ENCODE results near the gene HDAC10.

The HDAC10 gene

DNA sequence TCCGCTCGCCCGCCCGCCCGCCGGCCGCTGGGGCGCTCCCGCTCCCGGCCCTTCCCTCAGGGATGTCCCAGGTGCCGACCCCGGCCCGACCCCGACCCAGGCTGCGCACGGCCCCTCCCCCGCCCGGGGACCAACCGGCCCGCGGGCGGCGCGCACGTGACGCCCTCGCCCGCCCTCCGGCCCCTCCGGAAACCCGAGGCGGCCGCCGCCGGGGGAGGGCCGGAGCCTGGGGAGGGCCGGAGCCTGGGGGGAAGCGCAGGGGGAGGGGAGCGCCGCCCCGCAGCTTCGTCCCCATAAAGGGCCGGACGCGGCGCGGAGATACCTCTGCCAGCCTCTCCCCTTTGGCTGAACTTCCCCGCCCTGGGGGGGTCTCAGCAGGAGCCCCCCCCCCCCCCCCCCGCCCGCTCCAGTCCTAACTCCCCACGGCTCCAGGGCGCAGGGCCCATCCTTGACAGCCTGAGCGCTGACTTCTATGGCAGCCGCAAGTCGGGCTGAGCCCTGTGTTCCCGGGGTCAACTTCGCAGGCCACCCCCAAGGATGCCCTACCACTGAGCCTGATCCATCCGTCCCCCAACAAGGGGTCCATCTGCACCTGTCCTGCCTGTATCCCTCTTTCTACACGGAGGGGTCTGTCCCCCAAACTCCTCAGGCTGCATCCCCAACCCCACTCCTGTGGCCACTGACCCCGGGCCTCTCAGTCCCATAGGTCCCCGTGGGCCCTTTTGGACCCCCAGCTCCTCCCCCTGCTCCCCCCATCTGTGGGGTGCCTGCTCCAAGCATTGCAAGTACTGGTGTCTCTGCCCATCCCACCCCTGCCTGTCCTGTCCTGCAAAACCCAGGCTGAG, 10.8 kb upstream of the HDAC10 start, which contains the start of gene MAPK12:
TSS of gene MAPK12 (minus strand) at position 69 of the 845 bp plus-strand sequence. CDS start 174 bp downstream, outside the sequence.
- TF ChIP-seq, protein P1, sequence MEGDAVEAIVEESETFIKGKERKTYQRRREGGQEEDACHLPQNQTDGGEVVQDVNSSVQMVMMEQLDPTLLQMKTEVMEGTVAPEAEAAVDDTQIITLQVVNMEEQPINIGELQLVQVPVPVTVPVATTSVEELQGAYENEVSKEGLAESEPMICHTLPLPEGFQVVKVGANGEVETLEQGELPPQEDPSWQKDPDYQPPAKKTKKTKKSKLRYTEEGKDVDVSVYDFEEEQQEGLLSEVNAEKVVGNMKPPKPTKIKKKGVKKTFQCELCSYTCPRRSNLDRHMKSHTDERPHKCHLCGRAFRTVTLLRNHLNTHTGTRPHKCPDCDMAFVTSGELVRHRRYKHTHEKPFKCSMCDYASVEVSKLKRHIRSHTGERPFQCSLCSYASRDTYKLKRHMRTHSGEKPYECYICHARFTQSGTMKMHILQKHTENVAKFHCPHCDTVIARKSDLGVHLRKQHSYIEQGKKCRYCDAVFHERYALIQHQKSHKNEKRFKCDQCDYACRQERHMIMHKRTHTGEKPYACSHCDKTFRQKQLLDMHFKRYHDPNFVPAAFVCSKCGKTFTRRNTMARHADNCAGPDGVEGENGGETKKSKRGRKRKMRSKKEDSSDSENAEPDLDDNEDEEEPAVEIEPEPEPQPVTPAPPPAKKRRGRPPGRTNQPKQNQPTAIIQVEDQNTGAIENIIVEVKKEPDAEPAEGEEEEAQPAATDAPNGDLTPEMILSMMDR (IDR thresholded peaks at IDR 0.05; ENCODE audit: low read depth, low read length), result no peak

DNA sequence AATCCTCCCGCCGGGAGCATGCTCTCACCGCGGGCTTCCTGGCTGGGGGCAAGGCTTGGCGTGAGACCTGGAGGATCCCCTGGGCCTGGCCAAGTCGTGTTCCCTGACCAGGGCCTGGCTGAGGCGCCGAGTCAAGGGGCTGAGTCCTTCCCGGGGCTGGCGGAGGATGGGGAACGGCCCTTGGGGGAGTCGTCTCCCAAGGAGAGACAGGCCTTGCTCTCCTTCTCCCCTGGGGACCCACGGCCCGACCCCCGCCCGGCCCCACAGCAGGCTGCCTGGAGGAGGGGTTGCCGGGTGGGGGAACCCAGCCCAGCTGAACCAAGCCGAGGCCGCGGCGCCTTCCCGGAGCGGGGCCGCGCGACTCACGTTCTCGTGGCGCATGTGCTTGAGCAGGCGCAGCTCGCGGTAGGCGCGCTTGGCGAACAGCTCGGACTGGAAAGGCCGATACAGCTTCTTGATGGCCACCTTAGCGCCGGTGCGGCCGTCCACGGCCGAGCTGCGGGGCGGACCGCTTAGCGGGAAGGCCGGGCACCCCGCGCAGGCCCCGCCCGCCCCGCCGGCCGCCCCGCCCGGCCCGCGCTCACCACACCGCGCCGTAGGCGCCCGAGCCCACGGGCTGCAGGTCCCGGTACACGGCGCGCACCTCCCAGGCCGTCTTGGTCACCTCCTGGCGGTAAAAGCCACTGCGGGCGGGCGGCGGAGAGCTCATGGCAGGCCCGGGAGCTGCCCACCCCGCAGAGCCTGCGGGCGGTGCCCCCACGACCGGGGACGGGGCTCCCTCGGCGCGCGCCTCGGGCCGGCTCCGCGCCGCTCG, 9.9 kb upstream of the HDAC10 start:
- TF ChIP-seq, protein P1 (IDR thresholded peaks at IDR 0.05; ENCODE audit: low read depth, low read length), result no peak
- DNase-seq (ENCODE audit: extremely low read depth, low read depth), result no peak

More for the DNA sequence above, 10.8 kb upstream of the HDAC10 start, which contains the start of gene MAPK12:
- DNase-seq (ENCODE audit: extremely low read depth, low read depth), result no peak

DNA sequence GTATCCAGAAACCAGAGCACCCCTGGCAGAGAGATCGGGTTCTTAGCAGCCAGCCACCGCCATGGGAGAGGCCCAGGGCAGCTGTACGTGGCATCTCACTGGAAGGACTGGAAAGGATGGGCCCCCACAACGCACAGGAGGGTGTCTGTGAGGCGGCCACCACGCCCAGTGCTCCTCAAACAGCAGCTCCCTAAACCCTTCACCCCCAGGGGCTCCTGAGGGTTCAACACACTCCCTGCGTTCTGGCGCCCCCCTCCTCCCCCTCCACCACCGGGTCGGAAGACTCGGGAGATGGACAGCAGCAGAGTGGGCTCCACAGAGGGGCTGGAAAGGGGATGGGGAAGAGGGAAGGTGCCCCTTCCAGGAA, 9.4 kb upstream of the HDAC10 start:
- DNase-seq (ENCODE audit: extremely low read depth, low read depth), result no peak
- TF ChIP-seq, protein P1 (IDR thresholded peaks at IDR 0.05; ENCODE audit: low read depth, low read length), result no peak

DNA sequence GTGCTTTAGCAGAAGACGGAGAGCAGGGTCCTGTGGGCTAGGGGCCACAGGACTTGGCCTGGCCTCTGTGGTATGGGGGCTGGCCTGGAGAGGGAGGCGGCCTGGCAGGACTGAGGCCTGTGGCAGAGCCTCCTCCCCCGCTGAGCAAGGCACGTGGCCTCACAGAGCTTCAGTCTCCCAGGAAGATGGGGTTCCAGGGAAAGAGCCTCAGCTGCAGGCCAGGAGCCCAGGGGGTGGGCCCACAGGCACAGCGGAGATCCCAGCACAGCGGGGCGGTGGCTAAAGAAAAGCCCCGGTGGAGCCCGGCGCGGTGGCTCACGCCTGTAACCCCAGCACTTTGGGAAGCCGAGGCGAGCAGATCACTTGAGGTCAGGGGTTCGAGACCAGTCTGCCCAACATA, 8.2 kb upstream of the HDAC10 start:
- TF ChIP-seq, protein P1 (IDR thresholded peaks at IDR 0.05; ENCODE audit: low read depth, low read length), result no peak

DNA sequence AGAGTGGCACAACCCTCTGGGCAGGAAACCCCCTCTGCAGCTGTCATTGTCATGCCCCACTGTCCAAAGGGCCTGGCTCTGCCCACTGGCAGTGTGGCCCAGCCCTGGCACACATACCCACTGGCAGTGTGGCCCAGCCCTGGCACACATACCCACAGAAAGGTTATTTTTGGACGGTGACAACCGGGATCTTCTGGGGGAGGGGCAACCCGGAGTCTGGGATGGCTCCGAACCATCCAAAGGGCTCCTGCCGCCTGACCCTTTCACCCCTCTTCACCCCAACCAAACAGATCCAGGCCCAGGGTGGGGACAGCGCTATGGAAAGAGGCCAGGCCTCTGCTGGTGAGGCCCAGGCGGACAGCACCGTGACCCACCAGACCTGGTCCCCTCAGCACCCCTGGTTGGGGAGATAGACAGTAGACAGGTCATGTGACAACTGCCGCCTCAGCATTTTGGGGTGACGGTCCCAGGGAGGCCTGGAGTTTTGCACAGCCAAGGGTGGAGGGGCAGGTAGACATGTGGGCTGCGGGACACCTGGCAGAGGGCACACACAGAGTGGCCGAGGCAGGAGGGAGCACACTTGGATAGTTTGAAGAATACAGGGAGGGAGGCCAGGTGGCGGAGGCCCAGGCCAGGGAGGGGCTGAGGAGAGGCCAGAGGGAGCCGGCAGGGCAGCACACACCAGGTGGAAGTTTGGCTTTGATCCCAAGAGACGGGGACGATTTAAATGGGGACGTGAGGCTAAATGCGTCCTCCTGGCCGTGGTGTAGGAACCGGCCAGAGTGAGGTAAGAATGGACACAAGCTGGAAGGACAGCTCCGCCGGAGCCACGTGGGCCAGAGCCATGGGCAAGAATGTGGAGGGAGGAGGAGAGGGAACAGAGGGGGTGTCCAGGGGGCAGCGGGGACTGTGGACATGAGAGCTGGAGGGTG, 7.6 kb upstream of the HDAC10 start:
- DNase-seq (ENCODE audit: extremely low read depth, low read depth), result no peak
- TF ChIP-seq, protein P1 (IDR thresholded peaks at IDR 0.05; ENCODE audit: low read depth, low read length), result no peak

More for the DNA sequence above, 8.2 kb upstream of the HDAC10 start:
- DNase-seq (ENCODE audit: extremely low read depth, low read depth), result no peak

DNA sequence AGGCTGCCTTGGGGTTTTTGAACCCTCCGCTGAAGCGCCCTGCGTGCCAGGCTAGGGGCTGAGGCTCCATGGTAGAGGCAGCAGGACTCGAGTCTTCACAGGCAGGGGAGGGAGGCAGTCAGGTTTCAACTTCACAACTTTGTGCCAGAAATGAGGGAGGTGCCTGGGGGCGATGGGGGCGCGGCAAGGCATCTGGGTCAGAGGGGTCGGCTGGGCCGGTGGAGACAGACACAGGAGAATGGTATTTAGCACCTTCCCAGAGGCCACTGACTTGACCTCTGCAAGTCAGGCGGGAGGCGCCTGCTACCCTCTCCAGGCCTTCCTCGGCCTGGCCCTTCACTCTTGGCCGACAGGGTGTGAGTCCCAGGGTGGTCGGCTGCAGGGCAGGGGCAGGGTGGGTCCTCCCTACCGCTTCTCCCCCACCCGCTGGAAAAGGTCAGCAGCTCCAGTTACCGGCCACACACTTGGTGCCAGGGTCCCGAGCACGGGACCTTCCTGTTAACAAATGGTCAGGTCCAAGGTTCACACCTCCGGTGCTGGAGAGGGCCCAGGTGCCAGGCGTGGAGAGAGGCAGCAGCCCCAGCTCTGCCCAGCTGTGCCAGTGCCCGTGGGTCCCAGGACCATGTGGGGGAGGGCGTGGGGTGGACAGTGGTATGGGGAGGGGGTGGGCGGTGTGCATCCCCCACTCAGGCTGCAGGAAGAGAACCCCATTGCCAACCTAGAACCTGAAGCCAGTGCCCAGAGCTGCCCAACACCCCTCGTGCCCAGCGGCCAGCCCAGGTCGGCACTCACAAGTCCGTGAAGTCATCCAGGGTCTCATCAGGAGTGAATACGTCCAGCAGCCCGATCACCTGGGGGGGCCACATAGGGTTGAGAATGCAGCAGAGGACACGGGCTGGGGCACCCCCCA, 6.6 kb upstream of the HDAC10 start:
- TF ChIP-seq, protein P1 (IDR thresholded peaks at IDR 0.05; ENCODE audit: low read depth, low read length), result no peak
- no peak for DNase-seq (ENCODE audit: extremely low read depth, low read depth)

Measured in AG09319 (cell line).